ENCODE data around the gene MYMK.
A peak's percentile ranks its signal among the peaks of the same experiment; 100 is the strongest.
"Not testable (repeated sequence)": the region's sequence is repeated elsewhere in the genome, so short reads cannot be mapped to it uniquely, and the experiment has no call there.

The MYMK gene

DNA sequence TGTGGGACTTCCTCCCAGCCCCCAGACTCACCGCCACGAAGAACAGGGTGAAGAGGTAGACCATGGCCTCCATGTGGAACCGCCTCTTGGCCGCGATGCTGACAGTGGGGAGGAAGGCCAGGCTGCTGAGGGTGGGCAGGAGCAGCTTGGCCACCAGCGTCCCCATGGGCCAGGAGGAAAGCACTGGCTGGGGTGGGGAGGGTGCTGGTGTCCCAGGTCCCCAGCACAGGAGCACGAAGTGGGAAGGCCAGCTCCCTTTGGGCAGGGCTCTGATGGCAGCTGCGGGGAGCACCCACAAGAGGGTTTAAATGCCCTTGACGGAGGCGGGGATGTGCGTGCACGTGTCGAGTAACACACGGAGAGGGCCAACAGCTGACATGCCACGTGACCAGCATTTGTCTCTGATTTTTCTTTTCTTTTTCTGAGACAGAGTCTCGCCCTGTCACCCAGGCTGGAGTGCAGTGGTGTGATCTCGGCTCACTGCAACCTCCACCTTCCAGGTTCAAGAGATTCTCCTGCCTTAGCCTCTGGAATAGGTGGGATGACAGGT, at the start of gene MYMK:
Gene MYMK, minus strand, starts transcription at position 281 of the 550 bp plus-strand sequence. Its CDS starts 115 bp downstream, at position 166.
- DNase-seq = no peak

DNA sequence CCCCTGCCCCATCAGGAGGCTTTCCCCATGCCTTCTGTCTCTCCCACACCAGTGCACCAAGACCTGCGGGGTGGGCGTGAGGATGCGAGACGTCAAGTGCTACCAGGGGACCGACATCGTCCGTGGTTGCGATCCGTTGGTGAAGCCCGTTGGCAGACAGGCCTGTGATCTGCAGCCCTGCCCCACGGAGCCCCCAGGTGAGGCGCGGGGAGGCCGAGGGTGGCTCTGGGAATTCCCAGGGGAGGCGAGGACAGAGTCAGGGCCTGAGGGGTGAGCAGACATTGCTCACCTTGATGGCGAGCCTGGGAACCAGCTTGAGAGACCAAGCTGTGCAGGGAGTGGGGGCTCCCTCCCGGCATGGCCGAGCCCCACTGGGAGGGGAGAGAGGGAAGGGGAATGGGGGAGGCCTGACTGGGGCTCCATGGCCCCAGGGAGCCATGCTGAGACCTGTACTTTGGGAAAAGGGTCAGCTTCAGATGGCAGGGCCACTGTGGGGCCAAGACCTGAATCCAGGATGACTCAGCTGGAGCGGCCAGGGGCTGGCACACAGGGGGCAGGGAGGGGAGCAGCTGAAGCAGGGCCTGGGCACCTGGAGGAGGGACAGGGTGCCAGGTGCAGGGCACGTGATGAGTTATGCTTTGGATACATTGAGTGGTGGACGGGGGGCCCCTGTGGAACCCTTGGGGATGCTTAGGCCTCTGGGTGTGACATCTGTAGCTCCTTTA, 49.2 kb upstream of the MYMK start:
- no peak for DNase-seq

DNA sequence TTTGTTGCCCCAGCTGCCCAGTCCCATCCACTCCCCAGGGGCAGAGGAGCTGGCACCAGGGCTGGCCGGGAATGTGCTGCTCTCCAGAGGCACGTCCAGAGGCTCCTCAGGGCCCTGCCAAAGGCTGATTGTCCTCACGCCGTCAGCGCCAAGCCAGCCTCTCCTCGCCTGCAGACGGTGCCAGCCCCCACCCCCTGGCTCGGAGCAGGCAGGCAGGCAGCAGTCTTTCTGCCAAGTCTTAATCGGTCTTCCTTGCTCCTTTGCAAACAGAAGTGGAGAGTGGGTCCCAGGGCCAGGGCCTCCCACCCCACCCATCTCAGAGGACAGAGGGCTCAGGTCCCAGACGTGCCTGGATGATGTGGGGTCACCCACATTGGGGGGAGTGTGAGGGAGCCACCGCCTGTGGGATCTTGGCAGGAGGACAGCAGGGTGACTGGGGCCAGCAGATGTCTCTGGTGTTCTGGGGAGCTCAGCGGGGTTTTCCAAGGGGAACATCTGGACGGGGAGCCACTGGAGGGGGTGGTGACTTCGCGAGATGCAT, 48.1 kb upstream of the MYMK start:
- no peak for DNase-seq

DNA sequence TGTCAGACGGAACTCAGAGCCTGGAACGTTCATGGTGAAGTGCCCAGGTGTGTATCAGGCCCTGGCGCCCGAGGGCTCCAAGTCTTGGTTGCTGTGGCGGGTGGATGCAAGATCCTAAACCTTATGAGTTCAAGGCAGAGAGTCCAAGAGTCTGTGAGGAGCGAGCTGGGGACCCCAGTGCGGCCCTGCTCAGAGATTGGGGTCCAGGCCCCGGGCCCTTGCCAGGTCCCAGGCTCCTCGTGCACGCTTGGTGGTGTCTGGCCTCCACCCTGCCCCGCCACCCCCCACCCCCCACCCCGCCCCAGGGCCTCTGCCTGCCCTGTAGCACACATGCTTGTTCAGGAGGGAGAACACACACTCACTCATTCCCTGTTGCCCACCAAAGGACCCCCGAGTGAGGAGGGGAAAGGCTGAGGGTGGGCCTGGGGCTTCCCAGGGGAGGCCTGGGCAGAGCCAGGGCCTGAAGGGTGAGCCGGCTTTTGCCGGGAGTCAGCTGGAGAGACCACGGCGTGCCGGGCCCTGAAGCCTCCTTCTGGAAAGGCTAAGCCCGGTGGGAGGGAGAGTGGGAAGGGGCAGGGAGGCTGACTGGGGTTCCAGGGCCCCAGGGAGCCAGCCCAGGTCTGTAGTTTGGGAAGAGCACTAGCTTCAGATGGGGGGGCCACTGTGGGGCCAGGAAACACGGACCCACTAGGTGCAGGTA, 47.3 kb upstream of the MYMK start:
- no peak for DNase-seq

DNA sequence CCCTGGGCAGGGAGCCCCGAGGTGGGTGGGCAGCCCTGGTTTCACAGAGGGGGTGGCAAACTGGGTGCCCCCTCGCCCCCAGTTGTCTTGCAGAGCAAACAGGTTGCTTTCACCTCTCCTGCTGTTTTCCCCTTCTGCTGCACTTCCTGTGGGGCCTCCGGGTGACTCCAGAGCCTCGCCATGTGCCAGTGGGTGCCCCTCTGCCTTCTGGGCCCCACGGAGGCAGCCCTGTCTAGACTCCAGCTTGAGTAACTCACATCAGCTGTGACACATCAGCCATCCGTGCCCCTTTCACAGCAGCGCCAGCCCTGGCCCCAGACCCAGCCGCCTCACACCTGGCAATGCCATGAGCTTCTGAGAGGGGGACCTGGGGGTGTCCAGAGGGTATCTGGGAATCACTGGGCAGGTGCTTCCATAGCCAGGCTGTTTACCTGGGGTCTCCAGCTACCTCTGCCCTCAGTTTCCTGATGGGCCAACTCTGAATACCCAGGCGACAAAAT, 46.7 kb upstream of the MYMK start:
- DNase-seq = no peak

- no peak for DNase-seq
These were observed 45.9 kb upstream of the MYMK start for GRCh38 chr9:133570691-133571080.

GRCh38 chr9:133569891-133570690, 45.3 kb upstream of the MYMK start:
- DNase-seq = no peak

DNA sequence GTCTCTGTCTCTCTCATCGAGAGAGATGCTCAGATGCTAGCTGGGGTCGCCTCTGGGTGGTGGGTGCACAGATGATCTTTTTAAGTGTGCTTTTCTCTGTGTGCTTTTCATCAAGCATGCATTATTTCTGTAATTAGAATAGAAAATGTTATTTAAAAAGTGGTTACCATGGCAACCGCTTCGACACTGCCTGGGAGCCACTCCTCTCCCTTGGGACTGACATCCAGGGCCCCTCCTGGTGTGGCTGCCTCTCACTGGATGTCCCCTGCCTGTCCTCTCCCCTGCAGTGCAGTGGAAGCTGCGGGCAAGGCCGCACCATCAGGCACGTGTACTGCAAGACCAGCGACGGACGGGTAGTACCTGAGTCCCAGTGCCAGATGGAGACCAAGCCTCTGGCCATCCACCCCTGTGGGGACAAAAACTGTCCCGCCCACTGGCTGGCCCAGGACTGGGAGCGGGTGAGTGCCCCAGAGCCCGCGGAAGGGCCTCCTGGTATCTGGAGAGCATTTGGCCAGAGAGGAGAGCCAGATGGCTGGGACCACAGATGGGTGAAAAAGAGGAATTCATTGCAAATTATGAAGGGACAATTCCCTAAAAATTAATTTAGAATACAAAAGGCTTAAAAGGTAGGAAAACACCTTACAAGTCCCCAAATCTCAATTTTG, 44.5 kb upstream of the MYMK start:
- no peak for DNase-seq

DNA sequence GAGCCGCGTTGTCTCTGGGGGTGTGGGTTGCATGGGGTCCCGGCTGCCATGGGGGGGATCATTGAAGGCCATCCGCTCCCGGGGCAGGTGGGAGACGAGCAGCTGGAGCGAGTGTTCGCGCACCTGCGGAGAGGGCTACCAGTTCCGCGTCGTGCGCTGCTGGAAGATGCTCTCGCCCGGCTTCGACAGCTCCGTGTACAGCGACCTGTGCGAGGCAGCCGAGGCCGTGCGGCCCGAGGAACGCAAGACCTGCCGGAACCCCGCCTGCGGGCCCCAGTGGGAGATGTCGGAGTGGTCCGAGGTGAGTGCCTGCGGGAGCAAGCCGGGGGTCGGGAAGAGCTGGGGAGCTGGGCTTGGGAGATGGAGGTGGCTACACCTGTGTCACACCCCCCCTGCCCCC, 43.4 kb upstream of the MYMK start:
- DNase-seq = no peak

GRCh38 chr9:133566817-133567216, 42.1 kb upstream of the MYMK start:
- no peak for DNase-seq

GRCh38 chr9:133566382-133566781, 41.6 kb upstream of the MYMK start:
- DNase-seq = no peak

DNA sequence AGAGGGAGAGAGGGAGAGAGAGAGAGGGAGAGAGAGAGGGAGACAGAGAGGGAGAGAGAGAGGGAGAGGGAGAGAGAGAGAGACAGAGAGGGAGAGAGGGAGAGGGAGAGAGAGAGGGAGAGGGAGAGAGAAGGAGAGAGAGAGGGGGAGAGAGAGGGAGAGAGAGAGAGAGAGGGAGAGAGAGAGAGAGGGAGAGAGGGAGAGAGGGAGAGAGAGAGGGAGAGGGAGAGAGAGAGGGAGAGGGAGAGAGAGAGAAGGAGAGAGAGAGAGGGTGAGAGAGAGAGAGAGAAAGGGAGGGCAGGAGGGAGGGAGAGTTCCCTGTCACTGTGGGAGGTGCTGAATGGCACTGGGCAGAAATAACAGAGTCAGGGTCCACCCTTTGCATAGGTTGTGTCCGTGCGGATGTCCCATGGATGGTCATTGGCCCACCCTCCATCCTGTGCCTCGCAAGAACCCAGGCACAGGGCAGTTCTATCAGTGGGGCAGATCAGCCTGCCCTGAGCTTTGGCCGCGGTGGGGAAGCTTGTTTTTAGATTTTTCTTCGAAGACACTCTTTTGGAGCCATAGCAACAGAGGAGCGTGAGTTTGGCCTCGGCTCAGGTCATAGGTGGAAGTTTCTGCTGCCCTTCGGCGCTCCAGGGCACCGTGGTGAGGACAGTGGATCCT, 39.8 kb upstream of the MYMK start:
- no peak for DNase-seq

- DNase-seq = not testable (repeated sequence)
These were observed 39.1 kb upstream of the MYMK start for GRCh38 chr9:133563814-133564213.

DNA sequence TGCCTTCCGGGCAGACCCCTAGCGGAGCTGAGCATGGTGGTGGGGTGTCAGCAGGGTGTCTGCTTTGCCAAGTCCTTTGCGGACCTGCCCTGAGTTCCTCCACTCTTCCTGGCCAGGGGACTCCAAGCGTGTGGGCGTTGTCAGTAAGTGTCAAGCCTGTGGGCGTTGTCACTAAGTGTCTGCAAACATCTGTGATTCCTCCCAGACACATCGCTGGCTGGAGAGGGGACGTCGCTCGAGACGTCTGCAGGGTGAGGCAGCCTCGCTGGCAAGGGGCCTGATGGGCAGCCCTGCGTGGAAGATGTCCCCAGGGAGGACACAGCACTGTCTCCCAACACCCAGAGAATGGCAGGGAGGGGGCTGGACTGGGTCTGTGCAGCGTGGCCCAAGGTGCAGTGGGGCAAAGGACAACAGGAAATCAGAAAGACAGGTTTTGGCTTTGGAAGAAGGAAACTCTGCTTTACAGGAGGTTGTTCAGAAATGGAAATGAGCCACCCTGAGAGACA, 38.6 kb upstream of the MYMK start:
- no peak for DNase-seq

- DNase-seq = no peak
These were observed 38.0 kb upstream of the MYMK start for GRCh38 chr9:133562611-133563290.

GRCh38 chr9:133561976-133562554, 37.3 kb upstream of the MYMK start:
- no peak for DNase-seq

GRCh38 chr9:133560944-133561343, 36.2 kb upstream of the MYMK start:
- no peak for DNase-seq

- no peak for DNase-seq
These were observed 35.6 kb upstream of the MYMK start for GRCh38 chr9:133560311-133560710.

GRCh38 chr9:133558191-133559126, 33.7 kb upstream of the MYMK start:
- DNase-seq = peak; percentile 17

Data from activated CD4-positive, alpha-beta T cell treated with anti-CD3 and anti-CD28 coated beads, Interleukin-10, Interleukin-2, amounts not matched to agents 100 ng/mL and 50 ng/mL, durations not matched to agents 16 hours and 8 hours (primary cell).